K562 (cell line): ENCODE results near the gene GFM1. TPM values are rescaled to one million over a fixed set of nuclear protein-coding genes. Genes with fewer than 3 reads are reported as not detected.

Experiments
- ATAC-seq: fragments of 200-7000 bp; cut with Tn5 transposase; 3 replicates; pipeline ENCODE4 v1.9.1; 2020; ENCODE audit warnings: moderate library complexity
- BruUV-seq: library from RNA; stranded (reverse); fragments of 400-500 nt; replicated peaks from 2 replicates; lab custom pipeline; 2021; lab: Mats Ljungman, UMichigan
- CTCF ChIA-PET: fragments of 300-600 bp; formaldehyde crosslinking; extraction: SDS; loops from one replicate; lab custom pipeline; 2021; ENCODE audit warnings: low intra/inter-chr PET ratio; lab: Yijun Ruan, JAX
- POLR2A ChIA-PET: fragments of 300-600, 350-650 bp; sonication (Branson Sonifier 250); formaldehyde crosslinking; extraction: SDS; loops from one replicate; lab custom pipeline; 2021; ENCODE audit warnings: antibody characterized with exemption, inconsistent platforms; lab: Yijun Ruan, JAX
- DNase-seq, 4 experiments: peaks; one replicate each; pipeline versions ENCODE4 v3.0.0 to v3.0.0-alpha.2; 2011 to 2018; ENCODE audit warnings: low spot score in 3 of 4, mixed read lengths in 3 of 4; ENCODE audit errors: extremely low read depth in 1 of 4
- FAIRE-seq: peaks from 2 replicates; lab custom pipeline; 2011; peaks lifted over from hg19 to GRCh38; lab: Jason Lieb, UNC
- H2AFZ ChIP-seq: 2 replicates; pipeline ENCODE4 v1.6.0; 2011; ENCODE audit warnings: low read depth, low read length, control low read depth, inconsistent platforms
- H3K27ac ChIP-seq: fragments of 200-600 bp; 3 replicates; pipeline ENCODE4 v1.8.0; 2011; ENCODE audit warnings: low read depth, mild to moderate bottlenecking, control low read depth, inconsistent platforms, low read length, moderate library complexity, mixed read lengths; ENCODE audit errors: extremely low read depth
- H3K27me3 ChIP-seq, 2 experiments: fragments of 300-600 bp in 1 of 2; 2 replicates in 1 of 2; 3 replicates in 1 of 2; pipeline versions ENCODE4 v1.6.0 to v1.8.0; 2011; ENCODE audit warnings: inconsistent platforms in 2 of 2, low read length in 2 of 2, mild to moderate bottlenecking in 1 of 2, mixed read lengths in 1 of 2, moderate library complexity in 1 of 2; ENCODE audit not compliant: control insufficient read depth in 2 of 2, insufficient read depth in 2 of 2
- H3K36me3 ChIP-seq: fragments of 300-600 bp; 3 replicates; pipeline ENCODE4 v1.8.0; 2011; ENCODE audit warnings: mild to moderate bottlenecking, low read length, inconsistent platforms; ENCODE audit not compliant: control insufficient read depth, insufficient read depth
- H3K4me1 ChIP-seq, 2 experiments: fragments of 200-600 bp in 1 of 2; replicated peaks in 1 of 2; 2 replicates in 1 of 2; 3 replicates in 1 of 2; pipeline versions ENCODE4 v1.5.1 to v1.8.0; 2011; ENCODE audit warnings: inconsistent platforms in 2 of 2, low read length in 2 of 2, mild to moderate bottlenecking in 1 of 2, mixed read lengths in 1 of 2, moderate library complexity in 1 of 2; ENCODE audit not compliant: control insufficient read depth in 2 of 2, insufficient read depth in 2 of 2
- H3K4me2 ChIP-seq: 2 replicates; pipeline ENCODE4 v1.6.1; 2011; ENCODE audit warnings: low read length, control low read depth, inconsistent platforms, mixed read lengths; ENCODE audit not compliant: insufficient read depth
- H3K4me3 ChIP-seq: fragments of 200-600 bp; sonication (generic), shearing (Covaris generic); 2 replicates; pipeline ENCODE4 v1.5.1; 2016; ENCODE audit warnings: control low read depth, inconsistent platforms
- H3K79me2 ChIP-seq: fragments of 200-600 bp; 3 replicates; pipeline ENCODE4 v1.8.0; 2011; ENCODE audit warnings: low read length, inconsistent platforms; ENCODE audit not compliant: control insufficient read depth, insufficient read depth
- H3K9ac ChIP-seq, 2 experiments: 2 replicates each; pipeline versions ENCODE4 v1.6.0 to v1.6.1; 2011; ENCODE audit warnings: low read depth in 2 of 2, low read length in 2 of 2, control low read depth in 1 of 2, inconsistent platforms in 1 of 2, mild to moderate bottlenecking in 1 of 2, mixed read lengths in 1 of 2; ENCODE audit not compliant: insufficient read depth in 1 of 2
- H3K9me1 ChIP-seq: one replicate; pipeline ENCODE4 v1.6.0; 2011; ENCODE audit warnings: inconsistent platforms, mild to moderate bottlenecking, low read length, moderate library complexity; ENCODE audit not compliant: control insufficient read depth, insufficient read depth
- H3K9me3 ChIP-seq: replicated peaks from 2 replicates; pipeline ENCODE4 v1.5.1; 2011; ENCODE audit warnings: low read depth, low read length, inconsistent platforms; ENCODE audit not compliant: control insufficient read depth, insufficient read depth
- H4K20me1 ChIP-seq: replicated peaks from 2 replicates; pipeline ENCODE4 v1.6.1; 2011; ENCODE audit warnings: low read length, inconsistent platforms, mixed read lengths; ENCODE audit not compliant: control insufficient read depth, insufficient read depth
- BHLHE40 ChIP-seq: IDR thresholded peaks from 2 replicates; pipeline ENCODE4 v1.6.1; 2011; ENCODE audit warnings: low read length, improper control_type of control experiment
- FIP1L1 ChIP-seq: fragments of 200-400 bp; formaldehyde crosslinking; IDR thresholded peaks from 2 replicates; pipeline ENCODE4 v1.6.1; 2018; ENCODE audit warnings: mild to moderate bottlenecking, low read depth, low read length; ENCODE audit not compliant: poor library complexity, severe bottlenecking
- FOSL1 ChIP-seq: fragments of 200-800 bp; sonication (Bioruptor generic); conservative IDR thresholded peaks from 2 replicates; pipeline ENCODE4 v1.6.1; 2016; ENCODE audit warnings: missing genetic modification characterization, missing compliant biosample characterization
- GATAD2A ChIP-seq: fragments of 450-650 bp; IDR thresholded peaks from 2 replicates; pipeline ENCODE4 v1.6.1; 2017
- KDM1A ChIP-seq, 2 experiments: fragments of 450-650 bp; IDR thresholded peaks; 2 replicates each; pipeline ENCODE4 v1.6.1; 2016; ENCODE audit warnings: mild to moderate bottlenecking in 2 of 2
- MAZ ChIP-seq, 2 experiments: fragments of 450-650 bp in 1 of 2; sonication (generic) in 1 of 2; formaldehyde crosslinking; IDR thresholded peaks in 1 of 2; conservative IDR thresholded peaks in 1 of 2; 2 replicates each; pipeline versions ENCODE4 v1.4.0 to v1.5.0; 2020; ENCODE audit warnings: mild to moderate bottlenecking in 1 of 2, missing genetic modification reagents in 1 of 2
- MBD2 ChIP-seq: sonication (generic); IDR thresholded peaks from 2 replicates; pipeline ENCODE4 v1.6.1; 2016; ENCODE audit warnings: low read depth, borderline replicate concordance
- NR1H2 ChIP-seq: sonication (generic); formaldehyde crosslinking; IDR thresholded peaks from 2 replicates; pipeline ENCODE4 v1.4.0; 2020; ENCODE audit warnings: mild to moderate bottlenecking, missing genetic modification reagents
- NR2F6 ChIP-seq: fragments of 450-650 bp; formaldehyde crosslinking; IDR thresholded peaks from 2 replicates; pipeline ENCODE4 v1.4.0; 2020; ENCODE audit warnings: mild to moderate bottlenecking
- NUFIP1 ChIP-seq: fragments of 450-650 bp; IDR thresholded peaks from 2 replicates; pipeline ENCODE4 v1.6.1; 2018; ENCODE audit not compliant: partially characterized antibody
- PRMT5 ChIP-seq: sonication (generic); formaldehyde crosslinking; IDR thresholded peaks from 2 replicates; pipeline ENCODE4 v1.5.0; 2020; ENCODE audit warnings: missing genetic modification reagents
- U2AF2 ChIP-seq: fragments of 200-400 bp; formaldehyde crosslinking; optimal IDR thresholded peaks from 2 replicates; pipeline ENCODE3; 2017; ENCODE audit warnings: low read depth, mild to moderate bottlenecking, low read length
- ZNF175 ChIP-seq: fragments of 200-800 bp; sonication (Bioruptor generic); IDR thresholded peaks from 2 replicates; pipeline ENCODE4 v1.6.1; 2016; ENCODE audit warnings: low read depth, mild to moderate bottlenecking, missing genetic modification characterization, missing compliant biosample characterization
- ZNF445 ChIP-seq: fragments of 250-450 bp; sonication (Bioruptor Pico); IDR thresholded peaks from 2 replicates; pipeline ENCODE4 v1.4.0; 2020; ENCODE audit warnings: low read depth, mild to moderate bottlenecking, moderate library complexity
- ZNF77 ChIP-seq: fragments of 250-450 bp; sonication (Bioruptor Pico); IDR thresholded peaks from 2 replicates; pipeline ENCODE4 v1.5.0; 2020
- WGBS: fragments of 100-300 bp; shearing (Covaris generic); methylation state at CpG from one replicate; pipeline ENCODE4 v1.1.6; 2016; ENCODE audit warnings: low coverage, mixed read lengths; ENCODE audit not compliant: insufficient coverage; ENCODE audit errors: missing lambda C conversion rate; 5-methylcytosine and 5-hydroxymethylcytosine counted together
- in situ Hi-C: fragments of 300-500 bp; cut with MboI; formaldehyde crosslinking; loops from 4 replicates; pipeline ENCODE4 v1.15.0; 2018; ENCODE audit warnings: inconsistent platforms, mixed read lengths
- intact Hi-C: fragments of 100-400 bp; cut with micrococcal nuclease; formaldehyde crosslinking; loops from 2 replicates; pipeline ENCODE4 v1.14.2; 2022
- polyA plus RNA-seq, 8 experiments: library from polyadenylated mRNA; depleted of rRNA in 4 of 8; stranded (reverse) in 5 of 8; unstranded in 3 of 8; fragments of >200 nt; fragmentation: Nextera tagmentation in 2 of 8; fragmentation: Illumina TruSeq in 1 of 8; extraction: Ambion mirVana in 2 of 8; extraction: Trizol in 1 of 8; gene quantifications; 2 replicates each; pipeline versions ENCODE4 v1.2.1 to v1.2.3, GENCODE V29; 2011 to 2014; ENCODE audit warnings: inconsistent platforms in 1 of 8, missing spikeins in 1 of 8
- total RNA-seq, 7 experiments: library from RNA; depleted of rRNA in 6 of 7; stranded (reverse); fragments of >200 nt in 6 of 7; fragmentation: Illumina TruSeq in 2 of 7; extraction: Trizol in 2 of 7; gene quantifications; 2 replicates each; pipeline versions ENCODE4 v1.2.1 to v1.2.3, GENCODE V29; 2011 to 2021; ENCODE audit warnings: low replicate concordance in 1 of 7
- TF ChIP-seq, protein P1 (sequence below): fragments of 250-450 bp; sonication (Bioruptor Pico); IDR thresholded peaks from 2 replicates; pipeline ENCODE4 v1.8.0; 2021; ENCODE audit warnings: mild to moderate bottlenecking, moderate library complexity
- TF ChIP-seq, protein P2 (sequence below): fragments of 450-650 bp; IDR thresholded peaks from 2 replicates; pipeline ENCODE4 v1.6.1; 2016; ENCODE audit warnings: antibody characterized with exemption
- TF ChIP-seq, protein P3 (sequence below): sonication (generic); formaldehyde crosslinking; IDR thresholded peaks from 2 replicates; pipeline ENCODE4 v1.8.0; 2022; ENCODE audit warnings: mild to moderate bottlenecking, low read depth, missing genetic modification reagents
- TF ChIP-seq, protein P4 (sequence below): fragments of 250-450 bp; sonication (Bioruptor Pico); IDR thresholded peaks from 2 replicates; pipeline ENCODE4 v1.4.0; 2020; ENCODE audit warnings: borderline replicate concordance

GFM1 gene
- total and polyA plus RNA-seq, 9 of the 15 experiments (the other 6 are each of a cell fraction or from before 2014, with no cell fraction given) = 38.9 to 86.7 (median 64.8) TPM

DNA sequence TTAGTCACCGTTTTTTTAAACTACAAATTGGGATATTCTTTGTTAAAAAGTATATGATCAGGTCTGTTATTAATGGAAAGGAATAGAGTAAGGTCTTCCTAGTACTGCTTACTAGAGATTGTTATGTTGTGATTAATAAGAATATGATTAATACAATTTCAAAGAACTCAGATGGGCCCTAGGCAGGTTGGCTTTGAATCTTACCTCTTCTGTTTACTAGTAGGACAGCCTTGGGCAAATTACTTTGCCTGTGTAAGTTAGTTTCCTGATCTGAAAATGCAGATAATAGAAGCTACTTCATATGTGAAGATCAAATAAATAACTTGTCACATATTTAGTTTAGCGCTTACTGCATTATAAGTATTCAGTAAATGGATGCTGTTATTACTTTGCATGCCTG lies 6.9 kb downstream of the GFM1 start:
- no TSS peak for BruUV-seq
- Histone ChIP-seq H3K79me2 (peaks cover 25% of the 10 kb centered on the region), H3K27me3 (no peaks in the 10 kb centered on the region), H2AFZ (no peak overlapping the region), H3K4me1 (peaks cover 0 to 5% of the 10 kb centered on the region in 2 experiments; a peak in 1 of 5 replicates), H3K9ac (no peak overlapping the region), H3K27ac (no peak overlapping the region), H3K9me3 (no peaks in the 10 kb centered on the region), H3K4me3 (no peak overlapping the region), H3K4me2 (no peak overlapping the region), H4K20me1 (no peaks in the 10 kb centered on the region), H3K9me1 (no peaks in the 10 kb centered on the region), H3K36me3 (peaks cover 85% of the 10 kb centered on the region)
- ATAC-seq (no peak), FAIRE-seq (no peak), DNase-seq (no peak)
- ChIA-PET CTCF (interaction anchor here (0.6 kb wide), 1 partner anchor 1447 kb away, joined by 3 read pairs; no protein-coding TSS in a partner anchor), POLR2A (interaction anchor here (0.7 kb wide), 1 partner anchor 80 kb away, joined by 3 read pairs; the partner anchor contains the start of gene MLF1)
- WGBS = 97% methylated on average over 2 of the region's 2 CpGs
- intact Hi-C loops (no loop called here), in situ Hi-C loops (no loop called here)
- TF ChIP-seq, protein P1, sequence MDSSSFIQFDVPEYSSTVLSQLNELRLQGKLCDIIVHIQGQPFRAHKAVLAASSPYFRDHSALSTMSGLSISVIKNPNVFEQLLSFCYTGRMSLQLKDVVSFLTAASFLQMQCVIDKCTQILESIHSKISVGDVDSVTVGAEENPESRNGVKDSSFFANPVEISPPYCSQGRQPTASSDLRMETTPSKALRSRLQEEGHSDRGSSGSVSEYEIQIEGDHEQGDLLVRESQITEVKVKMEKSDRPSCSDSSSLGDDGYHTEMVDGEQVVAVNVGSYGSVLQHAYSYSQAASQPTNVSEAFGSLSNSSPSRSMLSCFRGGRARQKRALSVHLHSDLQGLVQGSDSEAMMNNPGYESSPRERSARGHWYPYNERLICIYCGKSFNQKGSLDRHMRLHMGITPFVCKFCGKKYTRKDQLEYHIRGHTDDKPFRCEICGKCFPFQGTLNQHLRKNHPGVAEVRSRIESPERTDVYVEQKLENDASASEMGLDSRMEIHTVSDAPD = no peak
- no peak for TF ChIP-seq ZNF445 (CRISPR knock-in tag)
- no peak for TF ChIP-seq FIP1L1
- TF ChIP-seq NUFIP1 = no peak
- TF ChIP-seq GATAD2A = no peak
- no peak for TF ChIP-seq U2AF2
- TF ChIP-seq KDM1A (IDR thresholded peaks at IDR 0.05) = no peak
- TF ChIP-seq, protein P2, sequence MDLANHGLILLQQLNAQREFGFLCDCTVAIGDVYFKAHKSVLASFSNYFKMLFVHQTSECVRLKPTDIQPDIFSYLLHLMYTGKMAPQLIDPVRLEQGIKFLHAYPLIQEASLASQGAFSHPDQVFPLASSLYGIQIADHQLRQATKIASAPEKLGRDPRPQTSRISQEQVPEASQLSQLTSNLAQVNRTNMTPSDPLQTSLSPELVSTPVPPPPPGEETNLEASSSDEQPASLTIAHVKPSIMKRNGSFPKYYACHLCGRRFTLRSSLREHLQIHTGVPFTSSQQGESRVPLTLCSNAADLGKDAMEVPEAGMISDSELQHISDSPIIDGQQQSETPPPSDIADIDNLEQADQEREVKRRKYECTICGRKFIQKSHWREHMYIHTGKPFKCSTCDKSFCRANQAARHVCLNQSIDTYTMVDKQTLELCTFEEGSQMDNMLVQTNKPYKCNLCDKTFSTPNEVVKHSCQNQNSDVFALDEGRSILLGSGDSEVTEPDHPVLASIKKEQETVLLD = no peak
- no peak for TF ChIP-seq ZNF77 (CRISPR knock-in tag)
- TF ChIP-seq, protein P3, sequence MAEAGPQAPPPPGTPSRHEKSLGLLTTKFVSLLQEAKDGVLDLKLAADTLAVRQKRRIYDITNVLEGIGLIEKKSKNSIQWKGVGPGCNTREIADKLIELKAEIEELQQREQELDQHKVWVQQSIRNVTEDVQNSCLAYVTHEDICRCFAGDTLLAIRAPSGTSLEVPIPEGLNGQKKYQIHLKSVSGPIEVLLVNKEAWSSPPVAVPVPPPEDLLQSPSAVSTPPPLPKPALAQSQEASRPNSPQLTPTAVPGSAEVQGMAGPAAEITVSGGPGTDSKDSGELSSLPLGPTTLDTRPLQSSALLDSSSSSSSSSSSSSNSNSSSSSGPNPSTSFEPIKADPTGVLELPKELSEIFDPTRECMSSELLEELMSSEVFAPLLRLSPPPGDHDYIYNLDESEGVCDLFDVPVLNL (CRISPR knock-in tag) = no peak
- TF ChIP-seq PRMT5 (CRISPR knock-in tag) = no peak
- no peak for TF ChIP-seq MBD2
- TF ChIP-seq ZNF175 (CRISPR knock-in tag) = no peak
- TF ChIP-seq FOSL1 (tag) = no peak
- no peak for TF ChIP-seq BHLHE40
- TF ChIP-seq NR2F6 (CRISPR knock-in tag) = no peak
- TF ChIP-seq NR1H2 = no peak
- TF ChIP-seq MAZ (CRISPR knock-in tag; conservative IDR thresholded peaks at IDR 0.05 in 1 of 2, IDR thresholded peaks at IDR 0.05 in 1 of 2) = no peak
- TF ChIP-seq, protein P4, sequence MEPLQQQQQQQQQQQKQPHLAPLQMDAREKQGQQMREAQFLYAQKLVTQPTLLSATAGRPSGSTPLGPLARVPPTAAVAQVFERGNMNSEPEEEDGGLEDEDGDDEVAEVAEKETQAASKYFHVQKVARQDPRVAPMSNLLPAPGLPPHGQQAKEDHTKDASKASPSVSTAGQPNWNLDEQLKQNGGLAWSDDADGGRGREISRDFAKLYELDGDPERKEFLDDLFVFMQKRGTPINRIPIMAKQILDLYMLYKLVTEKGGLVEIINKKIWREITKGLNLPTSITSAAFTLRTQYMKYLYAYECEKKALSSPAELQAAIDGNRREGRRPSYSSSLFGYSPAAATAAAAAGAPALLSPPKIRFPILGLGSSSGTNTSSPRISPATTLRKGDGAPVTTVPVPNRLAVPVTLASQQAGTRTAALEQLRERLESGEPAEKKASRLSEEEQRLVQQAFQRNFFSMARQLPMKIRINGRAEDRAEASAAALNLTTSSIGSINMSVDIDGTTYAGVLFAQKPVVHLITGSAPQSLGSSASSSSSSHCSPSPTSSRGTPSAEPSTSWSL (CRISPR knock-in tag) = no peak
